Hepatocyte (in vitro differentiated cells): ENCODE measurements around the gene HDAC1.

Experiments
- CTCF ChIP-seq: fragments of 200-600 bp; sonication (generic); IDR thresholded peaks from 2 replicates; pipeline ENCODE4 v1.5.1; 2016; ENCODE audit warnings: antibody characterized with exemption, mild to moderate bottlenecking; ENCODE audit not compliant: poor library complexity
- EZH2 ChIP-seq: fragments of 200-600 bp; sonication (generic); IDR thresholded peaks from 2 replicates; pipeline ENCODE4 v1.6.1; 2016; ENCODE audit warnings: antibody characterized with exemption, mild to moderate bottlenecking, borderline replicate concordance

- TF ChIP-seq CTCF, result no peak
- TF ChIP-seq EZH2, result no peak
Observed at GRCh38 chr1:32274646-32275340, 17.1 kb upstream of the HDAC1 start.
